ENCODE measurements around the gene TLL2.
A peak's percentile ranks its signal among the peaks of the same experiment; 100 is the strongest.

The TLL2 gene

DNA sequence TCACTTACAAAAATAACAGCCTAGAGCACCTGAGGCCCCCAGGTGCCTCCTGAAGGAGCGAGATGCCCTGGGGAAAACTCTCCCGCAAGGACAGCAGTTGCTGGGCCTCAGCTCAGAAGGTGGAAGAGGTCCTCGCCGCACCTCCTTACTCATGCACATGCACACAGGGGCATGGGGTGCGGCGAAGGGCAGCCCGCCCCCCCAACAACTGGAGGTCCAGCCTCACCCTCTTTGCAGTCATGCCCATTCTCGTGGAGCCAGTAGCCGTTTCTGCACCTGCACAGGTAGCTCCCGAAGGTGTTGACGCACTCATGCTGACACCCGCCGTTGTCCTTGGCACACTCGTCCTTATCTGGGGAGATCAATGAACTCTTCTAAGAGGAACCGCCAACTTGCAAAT, 135.0 kb downstream of the TLL2 start:
- no peaks in the 10 kb centered on the region for H3K9me3 ChIP-seq (ENCODE audit: insufficient read depth, low read depth, low read length)

DNA sequence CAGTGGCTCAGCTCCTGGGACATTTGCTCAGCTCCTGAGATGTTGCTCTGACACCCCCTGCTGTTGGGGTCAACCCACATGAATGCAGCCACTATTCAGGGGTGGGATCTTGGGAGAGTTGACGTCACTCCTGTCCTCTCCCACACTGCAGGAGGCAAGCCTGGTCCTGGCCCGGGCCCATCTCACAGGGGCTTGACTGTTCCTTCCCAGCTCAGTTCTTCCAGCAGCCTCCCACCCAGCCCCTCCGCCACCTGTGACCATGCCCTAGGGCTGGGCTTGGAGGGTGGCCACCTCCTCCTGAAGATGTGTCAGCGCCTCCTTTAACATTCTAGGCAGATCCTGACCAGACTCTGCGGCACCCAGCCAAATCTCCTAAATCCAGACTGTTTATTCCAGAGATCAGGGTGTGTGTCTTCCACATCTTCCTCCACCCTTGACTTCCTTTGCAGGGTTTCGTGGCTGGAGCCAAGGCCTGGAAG, 135.9 kb downstream of the TLL2 start:
- Histone ChIP-seq H4K20me1 (ENCODE audit: insufficient read depth, low read length, poor library complexity, severe bottlenecking) (no peaks in the 10 kb centered on the region), H3K9ac (ENCODE audit: low read depth, low read length, poor library complexity, severe bottlenecking) (no peak overlapping the region), H3K9me3 (ENCODE audit: insufficient read depth, low read depth, low read length) (no peaks in the 10 kb centered on the region), H3K4me2 (ENCODE audit: low read depth, low read length, poor library complexity, severe bottlenecking) (no peak overlapping the region), H3K9me2 (replicated peaks; ENCODE audit: low read depth, low read length) (no peaks in the 10 kb centered on the region), H3K4me3 (ENCODE audit: low read length, poor library complexity, severe bottlenecking) (no peak overlapping the region), H3K27me3 (ENCODE audit: insufficient read depth, low read length, poor library complexity, severe bottlenecking) (no peaks in the 10 kb centered on the region), H2AFZ (ENCODE audit: low read length) (no peak overlapping the region), H3K36me3 (ENCODE audit: insufficient read depth, low read length) (no peaks in the 10 kb centered on the region), H3K79me2 (ENCODE audit: insufficient read depth, low read length) (no peaks in the 10 kb centered on the region), H3K4me1 (ENCODE audit: insufficient read depth, low read length, poor library complexity, severe bottlenecking) (no peaks in the 10 kb centered on the region), H3F3A (ENCODE audit: low read depth) (no peaks in the 10 kb centered on the region)
- no peak for TF ChIP-seq EZH2phosphoT487 (IDR thresholded peaks at IDR 0.05; ENCODE audit: borderline replicate concordance)
- TF ChIP-seq, protein P1, sequence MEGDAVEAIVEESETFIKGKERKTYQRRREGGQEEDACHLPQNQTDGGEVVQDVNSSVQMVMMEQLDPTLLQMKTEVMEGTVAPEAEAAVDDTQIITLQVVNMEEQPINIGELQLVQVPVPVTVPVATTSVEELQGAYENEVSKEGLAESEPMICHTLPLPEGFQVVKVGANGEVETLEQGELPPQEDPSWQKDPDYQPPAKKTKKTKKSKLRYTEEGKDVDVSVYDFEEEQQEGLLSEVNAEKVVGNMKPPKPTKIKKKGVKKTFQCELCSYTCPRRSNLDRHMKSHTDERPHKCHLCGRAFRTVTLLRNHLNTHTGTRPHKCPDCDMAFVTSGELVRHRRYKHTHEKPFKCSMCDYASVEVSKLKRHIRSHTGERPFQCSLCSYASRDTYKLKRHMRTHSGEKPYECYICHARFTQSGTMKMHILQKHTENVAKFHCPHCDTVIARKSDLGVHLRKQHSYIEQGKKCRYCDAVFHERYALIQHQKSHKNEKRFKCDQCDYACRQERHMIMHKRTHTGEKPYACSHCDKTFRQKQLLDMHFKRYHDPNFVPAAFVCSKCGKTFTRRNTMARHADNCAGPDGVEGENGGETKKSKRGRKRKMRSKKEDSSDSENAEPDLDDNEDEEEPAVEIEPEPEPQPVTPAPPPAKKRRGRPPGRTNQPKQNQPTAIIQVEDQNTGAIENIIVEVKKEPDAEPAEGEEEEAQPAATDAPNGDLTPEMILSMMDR (conservative IDR thresholded peaks at IDR 0.05; ENCODE audit: low read length), result peak; percentile 15; the same call in 1 of the 2 replicates

More for the DNA sequence above, 135.0 kb downstream of the TLL2 start:
- Histone ChIP-seq H3F3A (ENCODE audit: low read depth) (no peaks in the 10 kb centered on the region), H4K20me1 (ENCODE audit: insufficient read depth, low read length, poor library complexity, severe bottlenecking) (no peaks in the 10 kb centered on the region), H3K27me3 (ENCODE audit: insufficient read depth, low read length, poor library complexity, severe bottlenecking) (no peaks in the 10 kb centered on the region), H3K4me3 (ENCODE audit: low read length, poor library complexity, severe bottlenecking) (no peak overlapping the region), H3K79me2 (ENCODE audit: insufficient read depth, low read length) (no peaks in the 10 kb centered on the region), H3K4me2 (ENCODE audit: low read depth, low read length, poor library complexity, severe bottlenecking) (no peak overlapping the region), H3K9ac (ENCODE audit: low read depth, low read length, poor library complexity, severe bottlenecking) (no peak overlapping the region), H2AFZ (ENCODE audit: low read length) (no peak overlapping the region), H3K36me3 (ENCODE audit: insufficient read depth, low read length) (no peaks in the 10 kb centered on the region), H3K4me1 (ENCODE audit: insufficient read depth, low read length, poor library complexity, severe bottlenecking) (no peaks in the 10 kb centered on the region), H3K9me2 (replicated peaks; ENCODE audit: low read depth, low read length) (no peaks in the 10 kb centered on the region)
- TF ChIP-seq EZH2phosphoT487 (IDR thresholded peaks at IDR 0.05; ENCODE audit: borderline replicate concordance), result no peak
- TF ChIP-seq, protein P1 (conservative IDR thresholded peaks at IDR 0.05; ENCODE audit: low read length), result no peak

DNA sequence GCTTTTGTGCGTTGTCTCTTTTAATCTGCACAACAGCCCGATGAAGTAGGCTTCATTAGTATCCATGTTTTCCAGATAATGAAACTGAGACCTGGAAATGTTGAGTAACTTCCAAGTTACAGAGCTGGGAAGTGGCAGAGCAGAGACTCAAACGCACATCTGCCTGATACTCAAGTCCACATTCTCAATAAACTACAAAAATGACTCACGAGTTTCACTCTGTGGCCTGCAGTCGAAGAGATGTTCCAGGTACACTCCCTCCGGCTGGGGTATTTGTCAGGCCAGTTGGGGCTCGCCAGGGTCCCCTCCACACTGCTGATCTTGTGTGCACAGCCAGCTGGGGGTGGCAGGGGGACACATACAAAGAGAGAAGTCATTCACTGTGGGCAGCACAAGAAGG, 137.2 kb downstream of the TLL2 start:
- TF ChIP-seq, protein P1 (conservative IDR thresholded peaks at IDR 0.05; ENCODE audit: low read length), result no peak
- no peak for TF ChIP-seq EZH2phosphoT487 (IDR thresholded peaks at IDR 0.05; ENCODE audit: borderline replicate concordance)
- Histone ChIP-seq H3K27me3 (ENCODE audit: insufficient read depth, low read length, poor library complexity, severe bottlenecking) (no peaks in the 10 kb centered on the region), H4K20me1 (ENCODE audit: insufficient read depth, low read length, poor library complexity, severe bottlenecking) (no peaks in the 10 kb centered on the region), H3K9me3 (ENCODE audit: insufficient read depth, low read depth, low read length) (no peaks in the 10 kb centered on the region), H3K36me3 (ENCODE audit: insufficient read depth, low read length) (no peaks in the 10 kb centered on the region), H3K4me3 (ENCODE audit: low read length, poor library complexity, severe bottlenecking) (no peak overlapping the region), H3F3A (ENCODE audit: low read depth) (no peaks in the 10 kb centered on the region), H3K9ac (ENCODE audit: low read depth, low read length, poor library complexity, severe bottlenecking) (no peak overlapping the region), H2AFZ (ENCODE audit: low read length) (no peak overlapping the region), H3K4me1 (ENCODE audit: insufficient read depth, low read length, poor library complexity, severe bottlenecking) (no peaks in the 10 kb centered on the region), H3K4me2 (ENCODE audit: low read depth, low read length, poor library complexity, severe bottlenecking) (no peak overlapping the region), H3K79me2 (ENCODE audit: insufficient read depth, low read length) (no peaks in the 10 kb centered on the region), H3K9me2 (replicated peaks; ENCODE audit: low read depth, low read length) (no peaks in the 10 kb centered on the region)

All from Loucy (cell line).